Mesodermal cell (in vitro differentiated cells): ENCODE data around the gene PRTG.
"Not testable (repeated sequence)": the region's sequence is repeated elsewhere in the genome, so short reads cannot be mapped to it uniquely, and the experiment has no call there.

Experiments used
- H3K27ac ChIP-seq: 2 replicates; pipeline ENCODE4 v1.7.0; 2013; ENCODE audit warnings: mild to moderate bottlenecking, low read depth, low read length, moderate library complexity; ENCODE audit not compliant: severe bottlenecking
- H3K36me3 ChIP-seq: 2 replicates; pipeline ENCODE4 v1.7.1; 2013; ENCODE audit warnings: mild to moderate bottlenecking, low read length, moderate library complexity; ENCODE audit not compliant: control insufficient read depth, insufficient read depth
- H3K4me1 ChIP-seq: one replicate; pipeline ENCODE4 v1.7.1; 2013; ENCODE audit warnings: mild to moderate bottlenecking, low read length; ENCODE audit not compliant: insufficient read depth, control insufficient read depth, poor library complexity, severe bottlenecking
- H3K4me3 ChIP-seq: 2 replicates; pipeline ENCODE4 v1.7.0; 2013; ENCODE audit warnings: low read length, control low read depth, mild to moderate bottlenecking; ENCODE audit not compliant: insufficient read depth, poor library complexity, severe bottlenecking; ENCODE audit errors: extremely low read depth
- H3K9me3 ChIP-seq: 2 replicates; pipeline ENCODE4 v1.7.1; 2013; ENCODE audit warnings: mild to moderate bottlenecking, low read length, moderate library complexity; ENCODE audit not compliant: control insufficient read depth
- WGBS, 2 experiments: methylation state at CpG; one replicate each; pipeline ENCODE4 v1.1.5; 2013; ENCODE audit warnings: missing lambda C conversion rate in 2 of 2; ENCODE audit not compliant: insufficient coverage in 2 of 2; 5-methylcytosine and 5-hydroxymethylcytosine counted together

Gene PRTG

DNA sequence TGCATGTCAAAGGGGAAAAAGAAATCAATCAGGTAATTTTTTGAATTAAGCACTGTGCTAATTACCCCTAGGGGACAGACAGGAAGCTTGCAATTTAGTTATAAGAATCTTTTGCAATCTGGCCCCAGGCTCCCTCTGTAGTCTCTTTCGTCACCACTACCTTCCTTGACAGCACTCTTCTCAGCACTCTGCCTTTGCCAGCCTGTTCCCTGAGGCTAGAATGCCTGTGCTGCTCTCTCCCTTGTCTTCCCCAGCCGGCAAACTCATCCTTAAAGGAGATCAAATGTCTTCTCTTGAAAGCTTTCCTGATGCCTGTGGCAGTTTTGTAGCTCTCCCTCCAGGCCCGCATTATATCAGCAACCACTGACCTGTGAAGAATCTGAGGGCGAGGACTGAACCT, 32.4 kb upstream of the PRTG start:
- Histone ChIP-seq H3K27ac (peak overlapping the region; percentile 61), H3K36me3 (no peaks in the 10 kb centered on the region), H3K4me1 (peaks cover 13% of the 10 kb centered on the region), H3K4me3 (no peak overlapping the region), H3K9me3 (no peaks in the 10 kb centered on the region)
- 25 to 31% methylated on average over 2 to 3 of the region's 4 CpGs for WGBS, 2 experiments

- Histone ChIP-seq H3K27ac (peak overlapping the region; percentile 61), H3K9me3 (no peaks in the 10 kb centered on the region), H3K4me3 (no peak overlapping the region), H3K36me3 (no peaks in the 10 kb centered on the region), H3K4me1 (peaks cover 13% of the 10 kb centered on the region)
- WGBS, 2 experiments = 67 to 68% methylated on average over 8 of the region's 9 CpGs
These were observed 31.4 kb upstream of the PRTG start for GRCh38 chr15:55774113-55774970.

GRCh38 chr15:55770806-55771205, 27.9 kb upstream of the PRTG start:
- Histone ChIP-seq H3K4me3 (no peak overlapping the region), H3K4me1 (peaks cover 13% of the 10 kb centered on the region), H3K27ac (no peak overlapping the region), H3K9me3 (no peaks in the 10 kb centered on the region), H3K36me3 (no peaks in the 10 kb centered on the region)
- 71 to 79% methylated on average over 2 to 3 of the region's 4 CpGs for WGBS, 2 experiments

GRCh38 chr15:55770261-55770660, 27.3 kb upstream of the PRTG start:
- Histone ChIP-seq H3K4me1 (peaks cover 11% of the 10 kb centered on the region), H3K36me3 (no peaks in the 10 kb centered on the region), H3K9me3 (no peaks in the 10 kb centered on the region), H3K27ac (no peak overlapping the region), H3K4me3 (no peak overlapping the region)
- WGBS, 2 experiments = 100% methylated on average over 1 to 3 of the region's 4 CpGs

- Histone ChIP-seq H3K27ac (peak overlapping the region; percentile 7), H3K9me3 (no peaks in the 10 kb centered on the region), H3K4me3 (no peak overlapping the region), H3K4me1 (peaks cover 1% of the 10 kb centered on the region), H3K36me3 (no peaks in the 10 kb centered on the region)
- WGBS, 2 experiments = 75 to 76% methylated on average over 8 to 9 of the region's 10 CpGs
These were observed 25.8 kb upstream of the PRTG start for GRCh38 chr15:55768670-55769185.

DNA sequence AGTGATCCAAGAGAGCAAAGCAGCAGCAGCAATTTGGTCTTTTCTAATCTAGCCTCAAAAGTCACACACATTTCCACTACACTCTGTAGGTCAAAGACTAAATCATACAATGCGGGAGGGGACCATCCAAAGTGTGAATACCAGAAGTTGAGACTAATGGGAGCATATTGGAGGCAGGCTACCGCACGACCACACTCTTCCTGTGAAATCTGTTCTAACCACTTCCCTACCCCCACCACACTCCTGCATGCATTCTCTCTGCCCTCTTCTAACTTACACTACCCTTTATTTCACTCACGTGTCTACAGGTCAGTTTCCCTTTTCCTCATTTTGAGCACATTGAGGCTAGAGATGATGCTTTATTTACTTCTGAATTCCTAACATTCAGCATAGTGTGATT, 23.7 kb upstream of the PRTG start:
- Histone ChIP-seq H3K36me3 (no peaks in the 10 kb centered on the region), H3K9me3 (no peaks in the 10 kb centered on the region), H3K27ac (no peak overlapping the region), H3K4me1 (no peaks in the 10 kb centered on the region), H3K4me3 (no peak overlapping the region)
- WGBS, 2 experiments = 81 to 93% methylated on average over 2 to 3 of the region's 4 CpGs

DNA sequence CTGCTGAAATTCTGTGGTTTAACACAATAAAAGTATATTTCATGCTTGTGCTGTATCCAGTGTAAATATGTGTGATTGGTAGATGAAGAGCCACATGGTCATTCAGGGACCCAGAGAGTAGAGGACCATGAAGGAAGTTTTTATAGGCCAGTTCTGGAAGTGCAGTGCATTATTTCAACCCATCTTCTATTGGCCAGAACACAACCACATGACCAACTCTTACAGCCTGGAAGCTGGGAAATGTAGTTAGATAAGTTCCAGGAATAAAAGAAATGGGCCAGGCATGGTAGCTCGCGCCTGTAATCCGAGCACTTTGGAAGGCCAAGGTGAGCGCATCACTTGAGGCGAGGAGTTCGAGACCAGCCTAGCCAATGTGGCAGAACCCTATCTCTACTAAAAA, 21.4 kb upstream of the PRTG start:
- H3K4me3 ChIP-seq = no peak overlapping the region
- no peaks in the 10 kb centered on the region for H3K9me3 ChIP-seq
- WGBS, 2 experiments = 98% methylated on average over 6 of the region's 6 CpGs
- no peak overlapping the region for H3K27ac ChIP-seq
- no peaks in the 10 kb centered on the region for H3K36me3 ChIP-seq
- no peaks in the 10 kb centered on the region for H3K4me1 ChIP-seq

DNA sequence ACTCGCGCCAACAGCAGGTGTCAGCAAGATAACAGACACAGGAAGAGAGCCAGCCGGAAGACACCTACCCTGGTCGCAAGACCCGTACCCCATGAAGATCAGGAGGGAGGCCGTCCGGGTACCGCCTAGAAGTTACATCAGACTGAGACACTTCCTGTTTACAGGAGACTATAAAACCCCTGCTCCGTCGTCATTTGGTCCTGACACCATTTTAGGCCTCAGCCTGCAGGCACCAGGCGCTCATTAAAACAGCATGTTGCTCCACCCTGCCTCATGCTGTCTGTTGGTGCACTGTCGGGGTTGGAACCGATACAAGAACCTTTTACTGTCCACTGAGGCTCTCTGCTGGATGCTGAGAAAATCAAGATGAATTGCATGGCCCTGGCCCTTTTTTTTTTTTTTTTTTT, 15.6 kb upstream of the PRTG start:
- H3K4me3 ChIP-seq = no peak overlapping the region
- H3K4me1 ChIP-seq = no peaks in the 10 kb centered on the region
- no peaks in the 10 kb centered on the region for H3K9me3 ChIP-seq
- H3K36me3 ChIP-seq = no peaks in the 10 kb centered on the region
- WGBS, 2 experiments = 92 to 95% methylated on average over 12 to 13 of the region's 13 CpGs
- no peak overlapping the region for H3K27ac ChIP-seq

- not testable (repeated sequence) for H3K36me3 ChIP-seq, H3K27ac ChIP-seq, H3K9me3 ChIP-seq, H3K4me3 ChIP-seq, H3K4me1 ChIP-seq
- no CpG with 5 or more reads among the region's 5 CpGs for WGBS, 2 experiments
These were observed 10.5 kb upstream of the PRTG start for GRCh38 chr15:55753433-55753832.

- H3K27ac ChIP-seq = no peak overlapping the region
- no peaks in the 10 kb centered on the region for H3K36me3 ChIP-seq
- H3K9me3 ChIP-seq = no peaks in the 10 kb centered on the region
- H3K4me3 ChIP-seq = no peak overlapping the region
- H3K4me1 ChIP-seq = no peaks in the 10 kb centered on the region
- 88 to 100% methylated on average over 1 of the region's 2 CpGs for WGBS, 2 experiments
These were observed 7.8 kb upstream of the PRTG start for GRCh38 chr15:55750706-55751105.
